GM10266 (cell line): ENCODE data around the gene MAD1L1.

Source experiments
- DNase-seq: peaks from one replicate; pipeline ENCODE4 v3.0.0; 2012; ENCODE audit errors: extremely low spot score
- CTCF ChIP-seq: IDR thresholded peaks from 2 replicates; pipeline ENCODE4 v1.5.1; 2012; ENCODE audit warnings: mild to moderate bottlenecking, low read depth; ENCODE audit not compliant: control insufficient read depth, insufficient read depth; ENCODE audit errors: missing control alignments

Gene MAD1L1

DNA sequence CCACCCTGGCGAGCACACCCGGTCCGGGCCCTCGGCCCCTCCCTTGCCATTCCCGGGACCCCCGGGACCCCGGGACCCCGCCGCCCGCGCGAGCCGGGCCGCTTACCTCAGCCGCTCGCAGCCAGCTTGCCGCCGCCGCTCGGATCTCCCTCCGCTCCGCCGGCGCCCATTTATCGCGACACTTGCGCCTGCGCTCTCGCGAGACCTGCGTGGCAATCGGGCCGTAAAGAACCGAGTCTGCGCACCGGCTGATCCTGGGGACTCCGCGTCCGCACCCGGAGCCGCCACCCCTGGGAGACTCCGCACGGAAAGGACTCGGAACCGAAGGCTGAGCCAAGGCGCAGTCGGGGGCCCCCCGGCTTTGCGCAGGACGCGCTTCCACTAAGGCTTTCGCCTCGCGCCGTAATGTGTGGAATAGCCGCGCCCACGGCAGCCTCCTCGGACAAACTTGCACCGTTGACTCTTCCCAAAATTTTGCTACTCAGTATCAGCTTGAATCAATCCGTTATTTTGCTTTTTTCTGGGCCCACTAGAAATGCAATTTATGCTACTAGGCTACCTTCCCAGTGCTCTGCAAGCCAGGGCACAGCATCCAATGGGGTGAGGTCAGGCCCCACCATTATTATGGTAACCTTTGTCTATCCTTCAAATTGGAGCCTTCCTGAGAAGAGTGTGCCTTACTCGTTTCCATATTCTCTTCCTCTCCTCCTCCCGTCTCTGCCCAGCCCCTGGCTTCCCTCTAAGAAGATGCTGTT, at the start of gene MAD1L1:
MAD1L1 (minus strand) TSS at position 180 of the 755 bp plus-strand sequence. CDS start 2,812 bp downstream, outside the sequence.
- TF ChIP-seq CTCF = no peak

DNA sequence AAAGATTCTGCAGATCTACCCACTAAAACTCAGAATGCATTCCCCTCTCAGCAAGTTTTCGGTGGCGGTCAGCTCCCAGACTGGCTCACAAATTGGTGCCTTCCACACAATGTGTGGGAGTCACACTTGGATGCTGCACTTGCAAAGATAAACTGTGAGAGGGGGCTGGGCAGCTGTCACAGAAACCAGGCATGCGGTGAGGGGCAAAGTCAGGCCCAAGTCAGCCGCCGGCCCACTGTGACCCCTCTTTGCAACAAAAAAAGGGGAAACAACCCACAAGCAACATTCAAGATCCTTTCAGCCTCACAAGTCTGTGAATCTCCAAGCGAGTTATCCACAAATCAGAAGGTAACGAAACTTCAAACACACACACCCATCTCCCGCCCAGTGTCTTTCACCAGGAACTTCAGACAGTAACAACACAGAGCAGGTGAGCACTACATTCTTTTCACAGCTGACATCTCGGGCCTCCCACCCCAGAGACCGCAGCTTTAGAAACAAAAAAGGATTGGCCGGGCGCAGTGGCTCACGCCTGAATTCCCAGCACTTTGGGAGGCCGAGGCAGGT, 49.5 kb upstream of the MAD1L1 start:
- DNase-seq = no peak
- TF ChIP-seq CTCF = no peak

More for the DNA sequence above, at the start of gene MAD1L1:
- DNase-seq = peak; percentile 93

DNA sequence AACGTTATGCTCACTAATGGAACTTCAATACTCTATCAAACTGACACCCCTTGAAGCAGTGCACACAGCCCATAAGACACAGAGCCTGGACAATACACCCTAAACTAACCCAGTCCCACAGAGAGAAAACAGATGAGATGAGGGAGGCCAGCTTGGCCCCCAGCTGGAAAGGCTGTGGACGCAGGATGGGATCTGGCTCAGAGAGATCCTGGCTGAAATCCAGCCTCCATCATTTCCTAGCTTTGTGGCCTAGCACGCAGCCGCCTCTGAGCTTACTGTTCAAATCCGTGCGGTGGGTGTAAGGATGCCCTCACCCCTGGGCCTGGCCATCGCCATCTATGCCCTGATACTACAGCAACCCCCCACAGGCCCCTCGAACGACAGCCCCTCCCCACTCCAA, 48.8 kb upstream of the MAD1L1 start:
- DNase-seq = no peak
- no peak for TF ChIP-seq CTCF

DNA sequence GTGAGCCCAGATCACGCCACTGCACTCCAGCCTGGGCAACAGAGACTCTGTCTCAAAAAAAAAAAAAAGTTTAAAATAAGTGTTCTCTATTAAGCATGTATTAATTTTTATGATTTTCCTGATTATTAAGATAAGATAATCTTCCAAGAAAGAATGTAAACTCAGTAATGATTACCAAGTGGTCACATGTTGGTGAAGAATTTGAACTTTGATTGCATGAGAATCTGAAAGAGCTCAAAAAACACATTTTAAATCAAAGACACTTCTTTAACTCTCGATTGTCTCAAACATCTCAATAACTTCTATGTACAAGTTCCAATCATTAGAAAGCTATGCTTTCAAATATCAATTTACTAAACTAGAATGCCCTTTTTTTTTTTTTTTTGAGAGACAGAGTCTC, 47.7 kb upstream of the MAD1L1 start:
- DNase-seq = no peak
- no peak for TF ChIP-seq CTCF

GRCh38 chr7:2279896-2280295, 47.2 kb upstream of the MAD1L1 start:
- no peak for TF ChIP-seq CTCF
- DNase-seq = no peak

GRCh38 chr7:2278026-2278425, 45.3 kb upstream of the MAD1L1 start:
- TF ChIP-seq CTCF = no peak
- DNase-seq = no peak

DNA sequence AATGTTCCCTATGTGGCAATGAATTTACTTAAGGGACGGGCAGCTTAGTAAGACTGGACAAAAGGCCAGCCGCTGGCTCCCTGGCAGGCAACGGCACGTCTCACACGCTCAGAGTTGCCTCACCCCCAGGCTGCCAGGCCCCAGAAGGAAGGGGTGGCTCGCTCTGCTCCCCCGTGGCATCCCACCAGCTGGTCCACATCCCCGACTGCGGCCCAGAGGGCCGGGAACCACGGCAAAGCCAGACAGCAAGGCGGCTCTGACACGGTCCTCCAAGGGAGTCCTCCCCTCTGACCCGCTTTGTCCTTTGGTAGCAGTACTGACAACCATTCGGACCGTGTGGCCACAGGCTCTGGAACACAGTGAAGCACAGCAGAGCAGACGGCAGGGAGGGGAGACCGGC, 43.4 kb upstream of the MAD1L1 start:
- DNase-seq = no peak
- no peak for TF ChIP-seq CTCF
